Parathyroid adenoma (tissue), 2 donors: ENCODE results near the gene MRPL11.
A peak's percentile ranks its signal among the peaks of the same experiment; 100 is the strongest.

ENCODE experiments used
- H2AFZ ChIP-seq: fragments of 300-600 bp; sonication (generic); one replicate; pipeline ENCODE4 v1.7.0; 2017; ENCODE audit warnings: antibody characterized with exemption, mild to moderate bottlenecking
- H3K27ac ChIP-seq: fragments of 300-600 bp; sonication (generic); one replicate; pipeline ENCODE4 v1.7.0; 2017
- H3K27me3 ChIP-seq: fragments of 300-600 bp; sonication (generic); one replicate; pipeline ENCODE4 v1.7.0; 2017; ENCODE audit warnings: low read length; ENCODE audit not compliant: control insufficient read depth, insufficient read depth
- H3K36me3 ChIP-seq: fragments of 300-600 bp; sonication (generic); one replicate; pipeline ENCODE4 v1.7.0; 2017; ENCODE audit warnings: low read length; ENCODE audit not compliant: control insufficient read depth, insufficient read depth
- H3K4me1 ChIP-seq: fragments of 300-600 bp; sonication (generic); one replicate; pipeline ENCODE4 v1.7.0; 2017; ENCODE audit warnings: control low read depth
- H3K4me2 ChIP-seq: fragments of 300-600 bp; sonication (generic); one replicate; pipeline ENCODE4 v1.7.0; 2017; ENCODE audit warnings: low read length
- H3K4me3 ChIP-seq: fragments of 300-600 bp; sonication (generic); one replicate; pipeline ENCODE4 v1.7.0; 2017; ENCODE audit warnings: low read depth, low read length
- H3K79me2 ChIP-seq: fragments of 300-600 bp; sonication (generic); one replicate; pipeline ENCODE4 v1.7.0; 2017; ENCODE audit warnings: control low read depth
- H3K9ac ChIP-seq: fragments of 300-600 bp; sonication (generic); one replicate; pipeline ENCODE4 v1.7.0; 2017; ENCODE audit warnings: mild to moderate bottlenecking
- H3K9me3 ChIP-seq: fragments of 300-600 bp; sonication (generic); one replicate; pipeline ENCODE4 v1.7.0; 2017; ENCODE audit warnings: low read length; ENCODE audit not compliant: control insufficient read depth
- TF ChIP-seq, protein P1 (sequence below): fragments of 300-600 bp; sonication (generic); IDR thresholded peaks from one replicate; pipeline ENCODE4 v1.7.0; 2017; ENCODE audit warnings: antibody characterized with exemption, mild to moderate bottlenecking
- donor health status: primary hyperparathyroidism.

MRPL11 gene

DNA sequence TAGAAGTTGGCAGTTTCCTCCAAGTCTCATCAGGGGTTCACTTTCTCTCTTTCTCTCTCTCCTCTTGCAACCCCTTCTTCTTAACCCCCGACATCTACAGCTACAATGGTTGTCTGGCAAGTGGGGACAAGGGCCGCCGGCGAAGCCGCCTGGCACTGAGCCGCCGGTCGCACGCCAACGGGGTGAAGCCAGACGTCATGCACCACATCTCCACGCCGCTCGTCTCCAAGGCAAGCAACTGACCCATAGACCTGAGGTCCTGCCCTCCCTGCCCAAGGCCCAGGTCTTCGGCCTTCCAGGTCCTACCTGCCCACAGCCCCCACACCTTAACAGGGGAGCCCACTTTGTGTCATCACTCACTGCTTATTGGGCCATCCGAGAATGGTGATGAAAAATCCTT lies 32.5 kb upstream of the MRPL11 start:
- Histone ChIP-seq H3K4me2 (no peak overlapping the region), H3K4me1 (peaks cover 7% of the 10 kb centered on the region), H3K27me3 (no peaks in the 10 kb centered on the region), H3K4me3 (no peak overlapping the region), H3K9me3 (no peaks in the 10 kb centered on the region), H3K36me3 (no peaks in the 10 kb centered on the region), H2AFZ (no peak overlapping the region), H3K27ac (no peak overlapping the region), H3K79me2 (peaks cover 5% of the 10 kb centered on the region), H3K9ac (no peak overlapping the region)
- TF ChIP-seq, protein P1, sequence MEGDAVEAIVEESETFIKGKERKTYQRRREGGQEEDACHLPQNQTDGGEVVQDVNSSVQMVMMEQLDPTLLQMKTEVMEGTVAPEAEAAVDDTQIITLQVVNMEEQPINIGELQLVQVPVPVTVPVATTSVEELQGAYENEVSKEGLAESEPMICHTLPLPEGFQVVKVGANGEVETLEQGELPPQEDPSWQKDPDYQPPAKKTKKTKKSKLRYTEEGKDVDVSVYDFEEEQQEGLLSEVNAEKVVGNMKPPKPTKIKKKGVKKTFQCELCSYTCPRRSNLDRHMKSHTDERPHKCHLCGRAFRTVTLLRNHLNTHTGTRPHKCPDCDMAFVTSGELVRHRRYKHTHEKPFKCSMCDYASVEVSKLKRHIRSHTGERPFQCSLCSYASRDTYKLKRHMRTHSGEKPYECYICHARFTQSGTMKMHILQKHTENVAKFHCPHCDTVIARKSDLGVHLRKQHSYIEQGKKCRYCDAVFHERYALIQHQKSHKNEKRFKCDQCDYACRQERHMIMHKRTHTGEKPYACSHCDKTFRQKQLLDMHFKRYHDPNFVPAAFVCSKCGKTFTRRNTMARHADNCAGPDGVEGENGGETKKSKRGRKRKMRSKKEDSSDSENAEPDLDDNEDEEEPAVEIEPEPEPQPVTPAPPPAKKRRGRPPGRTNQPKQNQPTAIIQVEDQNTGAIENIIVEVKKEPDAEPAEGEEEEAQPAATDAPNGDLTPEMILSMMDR, result no peak

DNA sequence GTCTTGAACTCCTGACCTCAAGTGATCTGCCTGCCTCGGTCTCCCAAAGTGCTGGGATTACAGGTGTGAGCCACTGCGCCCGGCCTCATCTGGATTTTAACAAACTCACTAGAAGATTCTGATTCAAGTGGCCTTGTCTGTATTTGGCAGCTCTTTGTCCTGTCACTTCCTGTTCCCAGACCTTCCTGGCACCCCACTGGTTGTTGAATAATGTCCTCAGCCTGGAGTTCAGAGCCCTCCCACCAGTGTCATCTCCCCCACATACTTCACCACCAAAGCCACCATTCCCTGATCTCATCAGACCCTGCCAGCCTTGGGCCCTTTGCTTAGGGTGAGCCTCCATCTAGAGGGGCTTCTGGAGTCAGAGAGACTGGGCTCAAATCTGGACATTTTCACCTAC lies 31.4 kb upstream of the MRPL11 start:
- no peaks in the 10 kb centered on the region for H3K27me3 ChIP-seq
- no peaks in the 10 kb centered on the region for H3K9me3 ChIP-seq
- H3K79me2 ChIP-seq, result peaks cover 5% of the 10 kb centered on the region
- H2AFZ ChIP-seq, result no peak overlapping the region
- H3K4me3 ChIP-seq, result no peak overlapping the region
- no peak overlapping the region for H3K9ac ChIP-seq
- peaks cover 7% of the 10 kb centered on the region for H3K4me1 ChIP-seq
- no peak overlapping the region for H3K4me2 ChIP-seq
- no peak overlapping the region for H3K27ac ChIP-seq
- no peaks in the 10 kb centered on the region for H3K36me3 ChIP-seq
- TF ChIP-seq, protein P1, result no peak

GRCh38 chr11:66469441-66469840 lies 30.8 kb upstream of the MRPL11 start:
- peaks cover 7% of the 10 kb centered on the region for H3K4me1 ChIP-seq
- H3K9me3 ChIP-seq, result no peaks in the 10 kb centered on the region
- H3K79me2 ChIP-seq, result peaks cover 5% of the 10 kb centered on the region
- H3K27ac ChIP-seq, result no peak overlapping the region
- TF ChIP-seq, protein P1, result no peak
- no peak overlapping the region for H3K9ac ChIP-seq
- H3K36me3 ChIP-seq, result no peaks in the 10 kb centered on the region
- no peak overlapping the region for H3K4me3 ChIP-seq
- H3K4me2 ChIP-seq, result no peak overlapping the region
- no peak overlapping the region for H2AFZ ChIP-seq
- H3K27me3 ChIP-seq, result no peaks in the 10 kb centered on the region

- no peak overlapping the region for H2AFZ ChIP-seq
- no peak overlapping the region for H3K4me2 ChIP-seq
- no peak overlapping the region for H3K9ac ChIP-seq
- TF ChIP-seq, protein P1, result no peak
- no peaks in the 10 kb centered on the region for H3K9me3 ChIP-seq
- H3K79me2 ChIP-seq, result peaks cover 5% of the 10 kb centered on the region
- no peak overlapping the region for H3K4me3 ChIP-seq
- no peaks in the 10 kb centered on the region for H3K27me3 ChIP-seq
- no peak overlapping the region for H3K27ac ChIP-seq
- H3K4me1 ChIP-seq, result peaks cover 7% of the 10 kb centered on the region
- no peaks in the 10 kb centered on the region for H3K36me3 ChIP-seq
Measured at GRCh38 chr11:66468691-66469090, 30.0 kb upstream of the MRPL11 start.

- H3K36me3 ChIP-seq, result no peaks in the 10 kb centered on the region
- peak overlapping the region; percentile 79 for H3K4me3 ChIP-seq
- no peak overlapping the region for H3K27ac ChIP-seq
- no peaks in the 10 kb centered on the region for H3K27me3 ChIP-seq
- TF ChIP-seq, protein P1, result no peak
- H3K4me1 ChIP-seq, result peaks cover 7% of the 10 kb centered on the region
- H2AFZ ChIP-seq, result no peak overlapping the region
- peak overlapping the region; percentile 72 for H3K4me2 ChIP-seq
- peaks cover 5% of the 10 kb centered on the region for H3K79me2 ChIP-seq
- H3K9me3 ChIP-seq, result no peaks in the 10 kb centered on the region
- no peak overlapping the region for H3K9ac ChIP-seq
Measured at GRCh38 chr11:66467756-66468155, 29.1 kb upstream of the MRPL11 start.
